Fibroblast of skin of right quadriceps (primary cell): ENCODE data around the gene CCDC38.
A peak's percentile ranks its signal among the peaks of the same experiment; 100 is the strongest.

Experiments used
- DNase-seq: peaks from one replicate; pipeline ENCODE4 v3.0.0-alpha.2; 2013

Gene CCDC38

GRCh38 chr12:95830335-95831089 is 111.9 kb downstream of the CCDC38 start:
- DNase-seq: no peak

GRCh38 chr12:95829395-95829794 is 113.0 kb downstream of the CCDC38 start:
- DNase-seq: no peak

- peak; percentile 50 for DNase-seq
Measured at GRCh38 chr12:95820096-95820703, 122.2 kb downstream of the CCDC38 start.
